ENCODE measurements around the gene CRYGC.

DNA sequence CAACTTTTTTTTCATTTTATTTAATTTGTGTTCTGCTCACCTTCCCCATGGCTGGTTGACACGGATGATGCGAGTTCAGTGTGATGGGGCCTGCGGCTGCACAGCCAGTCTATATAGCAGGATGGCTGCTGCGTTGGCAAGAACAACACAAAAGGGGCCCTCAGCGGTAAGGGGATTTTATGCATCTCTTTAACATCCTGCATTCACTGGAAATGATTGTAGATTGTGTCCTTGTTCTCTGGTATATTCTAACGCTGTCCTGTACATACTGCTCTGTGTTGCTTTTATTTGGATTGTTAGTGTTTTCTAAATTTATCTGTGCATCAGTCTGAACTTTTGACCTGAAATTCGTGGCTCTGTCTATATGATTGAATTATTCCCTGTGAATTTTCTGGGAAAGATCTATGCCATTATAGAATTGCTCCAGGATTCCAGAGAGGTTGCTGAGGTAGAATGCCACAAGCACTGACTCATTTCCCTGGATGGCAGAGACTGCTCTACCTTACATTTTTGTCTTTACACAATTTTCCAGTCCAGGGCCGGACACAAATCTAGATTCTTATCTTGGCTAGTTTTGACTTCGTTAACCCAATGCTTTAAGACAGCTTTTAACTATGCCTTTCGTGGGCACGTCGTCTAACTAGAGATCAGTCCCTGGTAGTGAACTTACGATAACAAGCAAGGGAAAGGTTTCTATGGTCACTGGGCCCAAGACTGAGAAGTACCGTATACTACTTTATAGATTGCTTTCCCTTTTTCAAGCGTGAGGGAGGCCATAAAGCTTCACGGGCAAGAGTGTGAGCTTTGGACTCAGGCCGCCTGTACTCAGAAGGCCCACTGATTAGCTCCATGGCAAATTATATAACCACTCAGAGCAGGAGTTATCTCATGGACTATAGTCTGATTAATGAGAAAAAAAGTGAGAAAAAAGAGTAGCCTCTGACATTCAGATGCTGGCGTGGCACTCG lies at the start of gene CRYGC:
- TF ChIP-seq, protein P1, sequence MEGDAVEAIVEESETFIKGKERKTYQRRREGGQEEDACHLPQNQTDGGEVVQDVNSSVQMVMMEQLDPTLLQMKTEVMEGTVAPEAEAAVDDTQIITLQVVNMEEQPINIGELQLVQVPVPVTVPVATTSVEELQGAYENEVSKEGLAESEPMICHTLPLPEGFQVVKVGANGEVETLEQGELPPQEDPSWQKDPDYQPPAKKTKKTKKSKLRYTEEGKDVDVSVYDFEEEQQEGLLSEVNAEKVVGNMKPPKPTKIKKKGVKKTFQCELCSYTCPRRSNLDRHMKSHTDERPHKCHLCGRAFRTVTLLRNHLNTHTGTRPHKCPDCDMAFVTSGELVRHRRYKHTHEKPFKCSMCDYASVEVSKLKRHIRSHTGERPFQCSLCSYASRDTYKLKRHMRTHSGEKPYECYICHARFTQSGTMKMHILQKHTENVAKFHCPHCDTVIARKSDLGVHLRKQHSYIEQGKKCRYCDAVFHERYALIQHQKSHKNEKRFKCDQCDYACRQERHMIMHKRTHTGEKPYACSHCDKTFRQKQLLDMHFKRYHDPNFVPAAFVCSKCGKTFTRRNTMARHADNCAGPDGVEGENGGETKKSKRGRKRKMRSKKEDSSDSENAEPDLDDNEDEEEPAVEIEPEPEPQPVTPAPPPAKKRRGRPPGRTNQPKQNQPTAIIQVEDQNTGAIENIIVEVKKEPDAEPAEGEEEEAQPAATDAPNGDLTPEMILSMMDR (conservative IDR thresholded peaks at IDR 0.05) = no peak
- no peak for TF ChIP-seq EZH2 (IDR thresholded peaks at IDR 0.05; ENCODE audit: low read depth)

Data from PC-9 (cell line).